H1 (cell line): ENCODE results near the gene MINDY1. TPM values are rescaled to one million over a fixed set of nuclear protein-coding genes. Genes with fewer than 3 reads are reported as not detected.

Source experiments
- FOSL1 ChIP-seq: IDR thresholded peaks from 2 replicates; pipeline ENCODE4 v1.6.1; 2011; ENCODE audit warnings: mild to moderate bottlenecking, low read depth, low read length, moderate library complexity; ENCODE audit not compliant: insufficient read depth
- TAF1 ChIP-seq: IDR thresholded peaks from 2 replicates; pipeline ENCODE4 v1.6.1; 2011; ENCODE audit warnings: mild to moderate bottlenecking, low read depth, low read length
- polyA plus RNA-seq, 7 experiments: library from polyadenylated mRNA; depleted of rRNA in 3 of 7; stranded (reverse) in 5 of 7; unstranded in 2 of 7; fragments of >200 nt in 5 of 7; fragments of 200-250 nt in 2 of 7; gene quantifications; 1 replicate in 5 of 7; 2 replicates in 1 of 7; 4 replicates in 1 of 7; pipeline versions ENCODE4 v1.2.1 to v1.2.3, GENCODE V29; 2011 to 2013; ENCODE audit warnings: missing spikeins in 2 of 7, mixed read lengths in 2 of 7
- total RNA-seq: library from RNA; stranded (reverse); fragmentation: NEBNext Ultra II Directional; extraction: Animal tissue kit (Norgen Biotek cat#: 25700); gene quantifications from 2 replicates; pipeline ENCODE4 v1.2.1, GENCODE V29; 2021

The MINDY1 gene
- total and polyA plus RNA-seq, 2 of the 8 experiments (the other 6 are each of a cell fraction or from before 2014, with no cell fraction given), result 10.3 to 11.4 TPM

DNA sequence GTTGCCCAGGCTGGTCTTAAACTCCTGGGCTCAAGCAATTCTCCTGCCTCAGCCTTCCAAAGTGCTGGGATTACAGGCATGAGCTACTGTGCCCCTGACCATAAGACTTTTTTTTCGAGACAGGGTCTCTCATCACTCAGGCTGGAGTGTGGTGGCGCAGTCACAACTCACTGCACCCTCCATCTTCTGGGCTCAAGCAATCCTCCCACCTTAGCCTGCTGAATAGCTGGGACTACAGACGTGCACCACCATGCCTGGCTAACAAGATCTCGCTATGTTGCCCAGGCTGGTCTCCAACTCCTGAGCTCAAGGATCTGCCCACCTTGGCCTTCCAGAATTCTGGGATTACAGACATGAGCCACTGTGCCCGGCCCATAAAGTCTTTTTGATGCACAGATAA lies 42.8 kb upstream of the MINDY1 start (continued):
- TF ChIP-seq TAF1, result no peak
- no peak for TF ChIP-seq FOSL1
